ENCODE results near the gene AMN. TPM values are rescaled to one million over a fixed set of nuclear protein-coding genes. Genes with fewer than 3 reads are reported as not detected.

The AMN gene
- total RNA-seq, 1 donor from 2014 or later: 0.23 TPM

- DNase-seq (ENCODE audit: extremely low read depth, low read depth, low spot score): no peak
Measured at GRCh38 chr14:102942069-102942468, 19.6 kb downstream of the AMN start.

GRCh38 chr14:102943454-102943853, 21.0 kb downstream of the AMN start:
- DNase-seq (ENCODE audit: extremely low read depth, low read depth, low spot score): no peak

DNA sequence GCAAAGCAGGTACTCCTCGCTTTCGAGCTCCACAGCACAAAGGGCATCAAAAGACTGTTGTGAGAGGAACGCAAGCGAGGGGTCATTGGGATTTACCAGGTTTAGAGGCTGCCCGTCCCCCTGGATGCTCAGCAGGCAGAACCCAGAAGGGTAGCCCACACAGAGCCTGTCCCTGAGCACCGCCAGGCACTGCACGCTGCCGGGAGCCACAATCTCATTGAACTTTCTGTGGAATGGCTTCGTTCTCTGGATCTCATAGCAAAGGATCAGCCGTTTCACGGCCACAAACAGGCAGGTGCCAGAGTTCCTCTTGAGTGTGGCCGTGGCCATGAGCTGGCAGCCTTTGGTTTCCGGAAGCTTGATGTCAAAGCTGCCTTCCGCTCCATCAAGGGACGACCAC, 21.5 kb downstream of the AMN start:
- no peak for DNase-seq (ENCODE audit: extremely low read depth, low read depth, low spot score)

- DNase-seq (ENCODE audit: extremely low read depth, low read depth, low spot score): no peak
Measured at GRCh38 chr14:102944448-102945330, 22.2 kb downstream of the AMN start.

DNA sequence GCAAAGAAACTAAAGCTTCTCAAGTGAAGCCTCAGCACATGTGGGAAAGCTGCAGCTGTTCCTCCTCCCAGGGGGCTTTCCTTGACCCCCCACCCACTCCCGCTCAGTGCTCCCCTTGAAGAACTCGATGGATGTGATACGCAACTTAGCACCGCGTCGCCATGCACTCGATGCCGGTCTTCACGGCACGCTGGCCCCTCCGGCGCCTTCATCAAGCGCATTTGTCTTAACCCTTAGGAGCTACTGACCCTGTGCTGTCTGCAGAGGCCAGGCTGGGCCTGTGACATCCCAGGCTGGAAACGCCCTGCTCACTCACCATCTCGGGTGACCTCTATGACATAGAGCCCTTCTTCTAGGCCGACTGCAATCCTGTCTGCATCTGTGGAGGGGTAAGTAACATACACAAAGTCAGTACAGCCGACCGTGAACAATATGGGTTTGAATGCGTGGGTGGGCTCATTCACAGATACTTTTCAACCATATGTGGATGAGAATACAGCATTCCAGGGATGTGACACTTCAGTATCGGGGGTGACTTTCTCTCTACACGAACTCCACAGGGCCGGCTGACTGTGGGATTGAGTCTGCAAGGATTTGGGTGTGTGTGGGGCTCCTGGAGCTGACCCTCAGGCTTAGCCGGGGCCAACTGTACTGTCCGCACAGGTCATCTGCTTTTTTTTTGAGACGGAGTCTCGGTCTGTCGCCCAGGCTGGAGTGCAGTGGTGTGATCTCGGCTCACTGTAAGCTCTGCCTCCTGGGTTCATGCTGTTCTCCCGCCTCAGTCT, 23.1 kb downstream of the AMN start:
- DNase-seq (ENCODE audit: extremely low read depth, low read depth, low spot score): no peak

- DNase-seq (ENCODE audit: extremely low read depth, low read depth, low spot score): no peak
Measured at GRCh38 chr14:102947321-102948103, 25.0 kb downstream of the AMN start.

DNA sequence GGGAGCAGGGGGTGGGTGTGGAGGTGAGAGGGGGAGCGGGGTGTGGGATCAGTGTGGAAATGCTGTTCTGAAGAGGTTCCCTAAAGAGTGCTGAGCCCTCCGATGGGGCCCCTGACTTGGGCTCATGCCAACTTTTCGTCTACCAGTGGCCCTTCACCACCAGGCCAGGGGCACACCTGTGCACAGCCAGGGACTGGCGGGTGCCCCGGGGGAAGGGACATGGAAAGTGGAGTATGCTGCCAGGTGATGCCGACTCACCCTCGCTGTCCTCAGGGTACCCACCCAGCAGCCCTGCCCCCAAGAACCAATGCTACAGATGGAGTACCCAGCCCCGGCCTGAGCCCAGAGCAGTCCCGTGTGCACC, 26.2 kb downstream of the AMN start:
- DNase-seq (ENCODE audit: extremely low read depth, low read depth, low spot score): no peak

DNA sequence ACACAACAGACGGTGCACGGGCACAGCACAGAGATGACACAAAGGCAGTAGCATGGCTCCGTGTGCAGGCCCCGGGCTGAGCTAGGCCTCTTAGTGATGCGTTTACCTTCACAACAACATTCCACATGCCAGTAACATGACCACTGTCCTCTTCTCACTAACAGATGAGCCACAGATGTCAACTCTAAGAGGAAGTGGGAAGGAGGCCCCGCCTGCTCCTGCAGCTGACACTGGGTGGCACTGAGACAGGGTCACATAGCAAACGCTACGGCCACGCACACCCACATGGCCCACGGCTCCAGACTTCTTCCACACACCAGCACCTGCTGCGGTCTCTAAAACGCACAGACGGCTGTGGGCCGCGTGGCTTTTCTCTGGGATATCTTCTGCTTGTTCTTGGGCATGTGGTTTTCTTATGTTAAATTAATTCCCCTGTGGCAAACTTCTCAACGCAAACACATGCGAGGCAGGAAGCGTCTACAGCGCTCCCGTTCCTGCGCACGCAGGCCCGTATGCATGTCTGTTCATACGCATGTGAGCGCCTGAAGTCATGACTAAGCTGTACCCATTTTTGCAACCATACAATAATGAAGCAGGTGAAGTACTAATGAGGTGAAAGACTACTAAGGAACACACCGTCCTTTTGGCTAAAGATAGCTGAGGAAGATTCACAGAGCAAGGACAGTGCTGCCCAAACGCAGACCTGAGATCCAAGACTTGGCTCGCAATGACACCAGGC, 26.8 kb downstream of the AMN start:
- no peak for DNase-seq (ENCODE audit: extremely low read depth, low read depth, low spot score)

- no peak for DNase-seq (ENCODE audit: extremely low read depth, low read depth, low spot score)
Measured at GRCh38 chr14:102949801-102950451, 27.5 kb downstream of the AMN start.

DNA sequence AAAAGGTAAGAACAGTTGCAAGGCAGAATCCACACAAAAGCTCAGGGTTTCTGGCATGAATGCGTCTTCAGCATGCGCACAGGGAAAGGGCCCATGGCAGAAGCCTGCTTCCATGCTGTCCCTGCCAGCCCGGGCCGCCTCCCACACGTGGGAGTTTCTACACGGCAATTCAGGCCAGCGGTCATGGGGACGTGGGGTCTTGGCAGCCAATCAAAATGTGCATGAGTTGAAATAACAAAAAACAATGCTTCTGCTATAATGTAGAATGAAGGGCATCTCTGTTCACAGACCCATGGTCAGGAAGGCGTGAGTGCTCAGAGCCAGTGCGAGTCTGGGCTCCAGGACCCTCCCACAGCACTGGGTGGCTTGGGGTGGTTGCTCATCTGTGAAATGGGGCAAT, 28.6 kb downstream of the AMN start:
- no peak for DNase-seq (ENCODE audit: extremely low read depth, low read depth, low spot score)

DNA sequence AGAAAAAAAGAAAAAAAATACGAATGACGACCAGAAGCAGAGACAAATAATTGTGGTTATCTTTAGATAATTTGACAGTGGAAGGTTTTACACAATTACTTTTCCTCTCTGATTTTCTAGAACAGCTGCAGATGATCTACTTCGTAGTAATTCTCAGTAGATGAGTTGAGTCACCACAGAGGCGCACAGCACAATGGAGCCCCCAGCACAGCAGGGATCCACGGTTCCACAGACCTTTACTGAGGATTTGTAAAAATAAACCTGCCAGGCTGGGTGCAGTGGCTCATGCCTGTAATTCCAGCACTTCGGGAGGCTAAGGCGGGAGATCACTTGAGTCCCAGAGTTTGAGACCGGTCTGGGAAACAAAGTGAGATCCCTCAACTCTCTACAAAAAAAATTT, 29.3 kb downstream of the AMN start:
- no peak for DNase-seq (ENCODE audit: extremely low read depth, low read depth, low spot score)

- no peak for DNase-seq (ENCODE audit: extremely low read depth, low read depth, low spot score)
Measured at GRCh38 chr14:102952276-102952675, 29.8 kb downstream of the AMN start.

GRCh38 chr14:102953100-102953499, 30.6 kb downstream of the AMN start:
- no peak for DNase-seq (ENCODE audit: extremely low read depth, low read depth, low spot score)

- no peak for DNase-seq (ENCODE audit: extremely low read depth, low read depth, low spot score)
Measured at GRCh38 chr14:102954081-102954789, 31.8 kb downstream of the AMN start.

DNA sequence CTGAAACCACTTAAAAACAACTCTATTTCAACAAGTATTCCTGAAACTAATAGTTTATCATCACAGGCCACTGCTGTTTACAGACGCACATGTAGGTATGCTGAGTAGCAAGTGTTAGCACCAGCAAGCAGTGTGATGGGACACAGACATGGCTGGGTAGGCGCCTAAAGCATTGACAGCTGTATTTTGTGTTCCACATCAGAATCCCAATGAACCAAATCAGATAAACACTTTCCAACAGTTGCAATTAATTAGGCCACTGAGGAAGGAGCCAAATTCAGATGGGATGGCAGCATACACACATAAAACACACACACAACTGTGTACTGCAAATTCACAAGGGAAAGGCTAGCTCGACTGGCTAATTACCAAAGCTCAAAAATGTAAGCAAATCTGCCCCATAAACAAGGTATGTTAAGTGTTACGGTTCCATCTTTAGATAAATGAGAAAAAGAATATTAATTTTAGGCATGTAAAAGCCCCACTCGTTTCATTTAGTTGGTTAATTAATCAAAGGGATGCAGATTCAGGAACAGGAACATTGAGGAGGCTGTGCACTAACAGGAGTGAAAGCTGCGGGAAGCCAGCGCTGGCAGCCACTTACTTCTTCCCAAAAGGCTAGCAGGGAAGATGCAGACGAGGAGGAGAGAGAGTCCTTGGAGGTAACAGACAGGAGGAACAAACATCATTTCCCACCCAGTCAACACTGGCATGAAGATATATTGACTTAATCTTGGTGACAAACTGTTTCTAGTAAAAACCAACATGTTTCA, 33.4 kb downstream of the AMN start:
- DNase-seq (ENCODE audit: extremely low read depth, low read depth, low spot score): no peak

DNA sequence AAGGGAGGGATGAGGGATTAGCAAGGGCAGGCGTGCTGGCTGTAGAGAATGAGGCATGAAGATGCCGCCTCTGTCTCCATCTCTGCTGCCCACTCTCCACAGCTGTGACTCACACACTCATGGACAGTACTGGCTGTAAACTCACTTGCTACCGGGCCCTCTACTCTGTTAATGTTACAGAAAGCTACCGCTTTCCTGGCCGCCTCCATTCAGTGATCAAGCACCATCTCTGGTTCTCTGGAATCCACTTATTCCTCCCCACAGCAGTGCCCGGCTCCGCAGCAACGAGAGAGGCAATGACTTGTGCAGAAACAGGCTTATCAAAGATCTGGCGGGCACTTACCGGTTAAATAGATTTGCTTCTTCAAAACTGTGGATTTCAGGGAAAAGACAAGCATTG, 34.8 kb downstream of the AMN start:
- DNase-seq (ENCODE audit: extremely low read depth, low read depth, low spot score): no peak

DNA sequence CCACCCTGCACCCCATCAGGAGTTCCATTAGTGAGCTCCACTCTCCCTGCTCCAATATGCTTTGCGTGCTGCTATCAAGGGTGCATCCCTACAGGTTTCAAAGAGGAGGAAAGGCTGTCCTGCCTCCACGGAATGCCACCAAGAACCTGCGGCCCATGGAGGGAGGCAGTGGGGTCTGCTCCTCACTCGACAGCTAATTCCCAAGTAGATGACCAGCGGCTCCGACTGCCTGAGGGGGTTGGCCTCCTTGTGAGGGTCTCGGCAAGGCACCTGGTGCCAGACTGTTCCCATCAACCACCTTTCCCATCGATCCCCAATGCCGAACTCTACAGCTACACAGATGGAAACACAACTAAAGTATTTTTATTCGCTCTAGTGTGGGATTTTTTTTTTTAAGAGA, 36.0 kb downstream of the AMN start:
- no peak for DNase-seq (ENCODE audit: extremely low read depth, low read depth, low spot score)

DNA sequence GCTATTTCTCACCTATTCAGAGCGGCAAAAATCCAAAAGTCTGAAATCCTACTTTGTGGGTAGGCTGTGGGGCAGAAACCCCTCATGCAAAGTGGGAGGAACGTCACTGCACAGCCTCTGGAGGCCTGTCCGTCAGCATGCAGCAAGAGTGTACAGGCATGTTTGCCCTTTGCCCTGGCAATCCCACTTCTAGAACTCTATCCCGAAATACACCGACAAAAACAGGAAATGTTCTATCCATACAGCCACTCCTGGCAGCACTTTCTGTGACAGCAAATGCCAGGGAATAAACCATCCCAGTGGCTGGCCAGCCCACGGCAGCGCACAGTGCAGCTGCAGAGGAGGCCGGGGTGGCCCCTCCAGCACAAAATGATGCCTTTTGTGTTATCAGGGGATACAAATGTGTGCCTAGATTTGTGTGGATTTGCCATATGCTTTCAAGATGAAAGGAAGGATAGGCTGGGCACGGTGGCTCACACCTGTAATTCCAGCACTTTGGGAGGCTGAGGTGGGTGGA, 39.7 kb downstream of the AMN start:
- no peak for DNase-seq (ENCODE audit: extremely low read depth, low read depth, low spot score)
